Fibroblast of lung (primary cell): ENCODE results near the gene AFAP1L2. TPM values are rescaled to one million over a fixed set of nuclear protein-coding genes. Genes with fewer than 3 reads are reported as not detected.
"Not testable (repeated sequence)": the region's sequence is repeated elsewhere in the genome, so short reads cannot be mapped to it uniquely, and the experiment has no call there.

Experiments used
- DNase-seq, 2 donors: peaks; one replicate each; pipeline versions ENCODE4 v3.0.0 to v3.0.0-alpha.2; 2010; ENCODE audit warnings: low read depth in 2 of 2
- H2AFZ ChIP-seq: 2 replicates; pipeline ENCODE4 v1.5.1; 2012; ENCODE audit warnings: low read length, control low read depth, inconsistent platforms
- H3K27ac ChIP-seq: 2 replicates; pipeline ENCODE4 v1.5.1; 2011; ENCODE audit warnings: low read length, control low read depth; ENCODE audit not compliant: insufficient read depth
- H3K27me3 ChIP-seq: 2 replicates; pipeline ENCODE4 v1.5.1; 2011; ENCODE audit warnings: mild to moderate bottlenecking, low read length; ENCODE audit not compliant: control insufficient read depth, insufficient read depth
- H3K36me3 ChIP-seq: 2 replicates; pipeline ENCODE4 v1.5.1; 2011; ENCODE audit warnings: low read length; ENCODE audit not compliant: control insufficient read depth, insufficient read depth
- H3K4me1 ChIP-seq: 2 replicates; pipeline ENCODE4 v1.5.1; 2011; ENCODE audit warnings: low read length; ENCODE audit not compliant: control insufficient read depth, insufficient read depth; ENCODE audit errors: extremely low read depth
- H3K4me2 ChIP-seq: 2 replicates; pipeline ENCODE4 v1.5.1; 2011; ENCODE audit warnings: low read length, control low read depth; ENCODE audit not compliant: insufficient read depth; ENCODE audit errors: extremely low read depth
- H3K4me3 ChIP-seq, 4 experiments: fragments of 200-600 bp in 1 of 4; sonication (generic) in 1 of 4; replicated peaks in 1 of 4; 2 replicates each; pipeline ENCODE4 v1.5.1; 2011 to 2016; ENCODE audit warnings: low read length in 4 of 4, low read depth in 3 of 4, mild to moderate bottlenecking in 3 of 4, control low read depth in 2 of 4, inconsistent platforms in 1 of 4, mixed read lengths in 1 of 4; ENCODE audit not compliant: insufficient read depth in 1 of 4; ENCODE audit errors: control extremely low read depth in 1 of 4
- H3K79me2 ChIP-seq: 2 replicates; pipeline ENCODE4 v1.5.1; 2012; ENCODE audit warnings: mild to moderate bottlenecking, low read length, inconsistent platforms; ENCODE audit not compliant: control insufficient read depth, insufficient read depth
- H3K9ac ChIP-seq: 2 replicates; pipeline ENCODE4 v1.5.1; 2011; ENCODE audit warnings: mild to moderate bottlenecking, low read length, control low read depth; ENCODE audit not compliant: insufficient read depth
- H3K9me3 ChIP-seq: 2 replicates; pipeline ENCODE4 v1.5.1; 2012; ENCODE audit warnings: low read depth, low read length; ENCODE audit not compliant: control insufficient read depth, insufficient read depth
- H4K20me1 ChIP-seq: 2 replicates; pipeline ENCODE4 v1.5.1; 2011; ENCODE audit warnings: low read length; ENCODE audit not compliant: control insufficient read depth, insufficient read depth; ENCODE audit errors: extremely low read depth
- CTCF ChIP-seq, 2 donors: IDR thresholded peaks in 1 of 2; conservative IDR thresholded peaks in 1 of 2; 1 replicate in 1 of 2; 2 replicates in 1 of 2; pipeline ENCODE4 v1.5.1; 2011 to 2012; ENCODE audit warnings: low read length in 2 of 2, control low read depth in 1 of 2, inconsistent platforms in 1 of 2, low read depth in 1 of 2, mild to moderate bottlenecking in 1 of 2
- EZH2 ChIP-seq: IDR thresholded peaks from 2 replicates; pipeline ENCODE4 v1.5.1; 2012; ENCODE audit warnings: low read length, control low read depth, mild to moderate bottlenecking; ENCODE audit errors: missing control alignments
- polyA plus RNA-seq, 2 donors: library from polyadenylated mRNA; depleted of rRNA in 1 of 2; stranded (reverse) in 1 of 2; unstranded in 1 of 2; fragments of >200 nt; gene quantifications; 2 replicates each; pipeline ENCODE4 v1.2.1, GENCODE V29; 2011 to 2012; ENCODE audit warnings: missing spikeins in 1 of 2
- total RNA-seq: library from RNA; depleted of rRNA; stranded (reverse); fragments of >200 nt; gene quantifications from 2 replicates; pipeline ENCODE4 v1.2.1, GENCODE V29; 2014

The AFAP1L2 gene
- total and polyA plus RNA-seq, 2 donors (not counting 1 experiment from before 2014, with no cell fraction given) = 0.17 to 9.6 TPM

DNA sequence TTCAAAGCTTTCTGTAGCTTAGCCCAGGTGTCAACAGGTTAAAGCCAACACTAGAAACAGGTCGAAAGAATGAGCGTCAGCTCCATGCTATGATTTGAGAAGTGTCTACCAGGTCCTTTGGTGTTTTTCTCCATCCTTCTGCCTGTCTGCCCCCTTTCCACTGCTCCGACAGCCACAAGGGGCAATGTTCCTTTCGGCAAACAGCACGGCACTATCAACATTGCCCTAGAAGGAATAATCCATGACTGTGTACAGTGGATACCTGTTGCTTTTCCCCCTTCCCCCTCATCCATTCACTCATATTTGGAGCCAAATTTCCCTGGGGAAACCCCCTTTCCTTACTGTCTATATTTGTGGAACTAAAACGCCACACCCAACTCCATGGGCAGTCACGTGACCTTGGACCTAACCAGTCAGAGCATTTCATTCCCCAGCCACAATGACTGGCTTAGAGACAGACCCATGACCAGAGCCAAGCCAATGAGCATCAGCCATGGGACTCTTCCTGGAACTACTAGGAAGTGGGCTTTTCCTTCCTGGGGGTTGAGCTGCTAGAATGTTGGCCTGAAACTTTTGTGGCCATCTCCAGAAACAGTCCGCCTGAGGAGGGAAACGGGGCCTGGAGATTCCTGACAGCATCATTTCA, 51.5 kb downstream of the AFAP1L2 start:
- no peaks in the 10 kb centered on the region for H4K20me1 ChIP-seq
- no peak overlapping the region for H3K9ac ChIP-seq
- H2AFZ ChIP-seq = no peak overlapping the region
- no peak overlapping the region for H3K4me3 ChIP-seq
- TF ChIP-seq CTCF (conservative IDR thresholded peaks at IDR 0.05 in 1 of 2, IDR thresholded peaks at IDR 0.05 in 1 of 2; ENCODE audit: low read depth in 1 of 2, low read length in 2 of 2) (no peak), EZH2 (no peak)
- peaks cover 14% of the 10 kb centered on the region for H3K4me1 ChIP-seq
- no peak for DNase-seq
- H3K27ac ChIP-seq = no peak overlapping the region
- no peaks in the 10 kb centered on the region for H3K79me2 ChIP-seq
- H3K27me3 ChIP-seq = peaks cover 6% of the 10 kb centered on the region
- no peaks in the 10 kb centered on the region for H3K36me3 ChIP-seq
- H3K9me3 ChIP-seq = no peaks in the 10 kb centered on the region
- no peak overlapping the region for H3K4me2 ChIP-seq

- H3K79me2 ChIP-seq = no peaks in the 10 kb centered on the region
- H3K4me1 ChIP-seq = peaks cover 7% of the 10 kb centered on the region
- no peaks in the 10 kb centered on the region for H4K20me1 ChIP-seq
- H3K36me3 ChIP-seq = no peaks in the 10 kb centered on the region
- no peaks in the 10 kb centered on the region for H3K9me3 ChIP-seq
- DNase-seq = no peak
- H3K27ac ChIP-seq = no peak overlapping the region
- no peak overlapping the region for H3K4me3 ChIP-seq
- H2AFZ ChIP-seq = no peak overlapping the region
- no peak overlapping the region for H3K9ac ChIP-seq
- H3K4me2 ChIP-seq = no peak overlapping the region
- TF ChIP-seq EZH2 = no peak
- no peak for TF ChIP-seq CTCF (conservative IDR thresholded peaks at IDR 0.05 in 1 of 2, IDR thresholded peaks at IDR 0.05 in 1 of 2; ENCODE audit: low read depth in 1 of 2, low read length in 2 of 2)
- H3K27me3 ChIP-seq = peaks cover 6% of the 10 kb centered on the region
These were observed 53.6 kb downstream of the AFAP1L2 start for GRCh38 chr10:114350751-114351150.

DNA sequence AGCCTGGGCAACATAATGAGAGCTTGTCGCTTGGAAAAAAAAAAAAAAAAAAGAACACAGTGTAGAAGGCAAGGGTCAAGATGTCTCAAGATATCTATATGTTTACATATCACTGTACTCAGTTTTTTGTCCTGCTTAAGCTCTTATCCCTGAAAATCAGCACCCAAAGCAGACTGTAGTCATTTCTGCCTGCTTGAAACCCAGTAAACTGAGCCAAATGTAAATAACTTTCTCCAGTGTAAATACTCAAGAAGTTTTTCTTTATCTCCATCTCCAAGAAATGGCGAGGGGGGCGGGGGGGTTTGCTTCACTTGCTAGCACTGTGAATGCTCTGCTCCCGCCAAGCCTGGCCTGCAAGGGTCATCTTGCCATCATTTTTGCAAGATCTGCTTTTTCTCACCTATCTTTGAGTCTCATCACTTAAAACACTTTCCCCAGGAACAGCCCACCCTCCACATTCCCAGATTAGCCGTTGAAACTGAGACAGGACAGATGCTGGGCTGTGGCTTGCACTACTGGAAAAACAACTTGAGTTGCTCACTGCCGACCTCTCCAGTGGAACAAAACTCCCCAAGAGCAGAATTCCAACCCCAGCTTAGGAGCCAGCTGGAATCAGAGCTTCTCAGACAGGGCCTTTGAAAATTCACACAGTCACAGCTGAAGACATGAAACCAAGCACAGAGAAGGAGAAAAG, 54.6 kb downstream of the AFAP1L2 start:
- peaks cover 6% of the 10 kb centered on the region for H3K27me3 ChIP-seq
- H3K79me2 ChIP-seq = no peaks in the 10 kb centered on the region
- no peak overlapping the region for H2AFZ ChIP-seq
- H3K9me3 ChIP-seq = no peaks in the 10 kb centered on the region
- H3K9ac ChIP-seq = no peak overlapping the region
- no peak for DNase-seq
- peaks cover 7% of the 10 kb centered on the region for H3K4me1 ChIP-seq
- no peak overlapping the region for H3K27ac ChIP-seq
- no peaks in the 10 kb centered on the region for H3K36me3 ChIP-seq
- no peak overlapping the region for H3K4me3 ChIP-seq
- no peaks in the 10 kb centered on the region for H4K20me1 ChIP-seq
- H3K4me2 ChIP-seq = no peak overlapping the region
- no peak for TF ChIP-seq EZH2
- no peak for TF ChIP-seq CTCF (conservative IDR thresholded peaks at IDR 0.05 in 1 of 2, IDR thresholded peaks at IDR 0.05 in 1 of 2; ENCODE audit: low read depth in 1 of 2, low read length in 2 of 2)

DNA sequence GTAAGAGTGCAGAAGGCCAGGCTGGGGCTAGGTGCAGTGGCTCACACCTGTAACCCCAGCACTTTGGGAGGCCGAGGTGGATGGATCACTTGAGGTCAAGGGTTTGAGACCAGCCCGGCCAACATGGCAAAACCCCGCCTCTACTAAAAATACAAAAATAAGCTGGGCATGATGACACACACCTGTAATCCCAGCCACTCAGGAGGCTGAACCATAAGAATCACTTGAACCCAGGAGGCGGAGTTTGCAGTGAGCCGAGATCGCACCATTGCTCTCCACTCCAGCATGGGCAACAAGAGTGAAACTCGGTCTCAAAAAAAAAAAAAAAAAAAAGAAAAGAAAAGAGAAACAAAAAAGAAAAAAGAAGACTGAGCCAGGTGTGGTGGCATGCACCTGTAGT, 55.2 kb downstream of the AFAP1L2 start:
- H3K4me2 ChIP-seq, DNase-seq, H2AFZ ChIP-seq, H3K9ac ChIP-seq, H3K4me3 ChIP-seq, H3K36me3 ChIP-seq, H3K4me1 ChIP-seq, H3K9me3 ChIP-seq, H3K27ac ChIP-seq, H3K27me3 ChIP-seq, H4K20me1 ChIP-seq, H3K79me2 ChIP-seq: not testable (repeated sequence)
